ENCODE data around the gene TRPM3.

TRPM3 gene

GRCh38 chr9:70924895-70925547 lies 196.4 kb downstream of the TRPM3 start:
- no peak overlapping the region for H3K27ac ChIP-seq (ENCODE audit: low read depth, low read length)
- H2BK5ac ChIP-seq (ENCODE audit: low read depth, low read length, poor library complexity) = no peak overlapping the region
- no peak overlapping the region for H3K4me2 ChIP-seq (ENCODE audit: low read length)
- H3K4ac ChIP-seq (ENCODE audit: low read depth, low read length) = no peak overlapping the region
- no peak overlapping the region for H2AK5ac ChIP-seq (ENCODE audit: low read length)
- peak; percentile 24 to 83 for DNase-seq
- H3K4me3 ChIP-seq (ENCODE audit: low read depth, low read length) = no peak overlapping the region
- no peaks in the 10 kb centered on the region for H3K36me3 ChIP-seq (ENCODE audit: control insufficient read depth in 1 of 2, insufficient read depth in 2 of 2, low read length in 2 of 2)
- H4K8ac ChIP-seq (ENCODE audit: low read depth, low read length) = no peak overlapping the region
- H3K27me3 ChIP-seq (ENCODE audit: insufficient read depth, low read length) = no peaks in the 10 kb centered on the region
- WGBS (ENCODE audit: extremely low coverage, insufficient coverage, insufficient read length) = no CpG with 5 or more reads among the region's 9 CpGs
- no peak overlapping the region for H3K18ac ChIP-seq (ENCODE audit: low read length)
- H4K12ac ChIP-seq (ENCODE audit: low read depth, low read length) = no peak overlapping the region
- no peak overlapping the region for H2BK120ac ChIP-seq (ENCODE audit: insufficient read depth, low read length, poor library complexity)
- no peaks in the 10 kb centered on the region for H3K4me1 ChIP-seq (ENCODE audit: control insufficient read depth in 1 of 2, insufficient read depth in 2 of 2, low read length in 2 of 2)
- H3K9me3 ChIP-seq (ENCODE audit: insufficient read depth, low read depth, low read length) = no peaks in the 10 kb centered on the region
- no peaks in the 10 kb centered on the region for H3K79me1 ChIP-seq (ENCODE audit: low read length)
- no peak overlapping the region for H3K9ac ChIP-seq (ENCODE audit: low read length)
- no peaks in the 10 kb centered on the region for H3K79me2 ChIP-seq (ENCODE audit: control insufficient read depth, insufficient read depth, low read length, poor library complexity)
- H3K23ac ChIP-seq (ENCODE audit: low read length) = no peak overlapping the region
- no peak overlapping the region for H3K14ac ChIP-seq (ENCODE audit: low read length)
- H2BK12ac ChIP-seq (ENCODE audit: low read length) = no peak overlapping the region
- no peak overlapping the region for H4K91ac ChIP-seq (ENCODE audit: low read depth, low read length)
- H2AFZ ChIP-seq (ENCODE audit: insufficient read depth, low read length, poor library complexity) = no peak overlapping the region

GRCh38 chr9:70924380-70924779 lies 197.0 kb downstream of the TRPM3 start:
- Histone ChIP-seq H3K18ac (ENCODE audit: low read length) (no peak overlapping the region), H3K79me2 (ENCODE audit: control insufficient read depth, insufficient read depth, low read length, poor library complexity) (no peaks in the 10 kb centered on the region), H3K4me3 (ENCODE audit: low read depth, low read length) (no peak overlapping the region), H3K23ac (ENCODE audit: low read length) (no peak overlapping the region), H3K4me1 (ENCODE audit: control insufficient read depth in 1 of 2, insufficient read depth in 2 of 2, low read length in 2 of 2) (no peaks in the 10 kb centered on the region), H2BK12ac (ENCODE audit: low read length) (no peak overlapping the region), H3K79me1 (ENCODE audit: low read length) (no peaks in the 10 kb centered on the region), H3K9me3 (ENCODE audit: insufficient read depth, low read depth, low read length) (no peaks in the 10 kb centered on the region), H4K8ac (ENCODE audit: low read depth, low read length) (no peak overlapping the region), H2AK5ac (ENCODE audit: low read length) (no peak overlapping the region), H3K4me2 (ENCODE audit: low read length) (no peak overlapping the region), H3K9ac (ENCODE audit: low read length) (no peak overlapping the region), H2BK5ac (ENCODE audit: low read depth, low read length, poor library complexity) (no peak overlapping the region), H3K14ac (ENCODE audit: low read length) (no peak overlapping the region), H2BK120ac (ENCODE audit: insufficient read depth, low read length, poor library complexity) (no peak overlapping the region), H2AFZ (ENCODE audit: insufficient read depth, low read length, poor library complexity) (no peak overlapping the region), H3K27me3 (ENCODE audit: insufficient read depth, low read length) (no peaks in the 10 kb centered on the region), H4K91ac (ENCODE audit: low read depth, low read length) (no peak overlapping the region), H3K4ac (ENCODE audit: low read depth, low read length) (no peak overlapping the region), H3K27ac (ENCODE audit: low read depth, low read length) (no peak overlapping the region), H4K12ac (ENCODE audit: low read depth, low read length) (no peak overlapping the region), H3K36me3 (ENCODE audit: control insufficient read depth in 1 of 2, insufficient read depth in 2 of 2, low read length in 2 of 2) (no peaks in the 10 kb centered on the region)
- no peak for DNase-seq
- WGBS (ENCODE audit: extremely low coverage, insufficient coverage, insufficient read length) = no CpG with 5 or more reads among the region's 6 CpGs

DNA sequence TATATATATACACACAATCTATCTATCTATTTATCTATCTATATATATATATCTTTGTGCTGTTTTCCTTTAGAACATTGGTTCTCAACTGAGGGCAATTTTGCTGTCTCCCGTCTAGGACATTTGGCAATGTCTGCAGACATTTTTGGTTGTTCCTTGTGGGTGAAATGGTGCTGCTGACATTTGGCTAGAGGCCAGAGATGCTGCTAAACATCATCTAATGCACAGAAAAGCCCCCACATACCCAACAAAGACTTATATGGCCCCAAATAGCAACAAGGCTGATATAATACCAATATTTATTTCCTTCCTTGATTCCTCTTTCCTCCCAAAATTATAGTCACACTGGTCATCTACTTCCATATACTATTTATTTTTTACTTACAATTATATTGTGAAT lies 197.5 kb downstream of the TRPM3 start:
- no peak overlapping the region for H2BK12ac ChIP-seq (ENCODE audit: low read length)
- H3K23ac ChIP-seq (ENCODE audit: low read length) = no peak overlapping the region
- no peaks in the 10 kb centered on the region for H3K79me1 ChIP-seq (ENCODE audit: low read length)
- H3K36me3 ChIP-seq (ENCODE audit: control insufficient read depth in 1 of 2, insufficient read depth in 2 of 2, low read length in 2 of 2) = no peaks in the 10 kb centered on the region
- no peaks in the 10 kb centered on the region for H3K4me1 ChIP-seq (ENCODE audit: control insufficient read depth in 1 of 2, insufficient read depth in 2 of 2, low read length in 2 of 2)
- no peak for DNase-seq
- H3K4ac ChIP-seq (ENCODE audit: low read depth, low read length) = no peak overlapping the region
- H3K4me3 ChIP-seq (ENCODE audit: low read depth, low read length) = no peak overlapping the region
- WGBS (ENCODE audit: extremely low coverage, insufficient coverage, insufficient read length) = no CpG with 5 or more reads among the region's 1 CpG
- H2BK120ac ChIP-seq (ENCODE audit: insufficient read depth, low read length, poor library complexity) = no peak overlapping the region
- H3K79me2 ChIP-seq (ENCODE audit: control insufficient read depth, insufficient read depth, low read length, poor library complexity) = no peaks in the 10 kb centered on the region
- H2AFZ ChIP-seq (ENCODE audit: insufficient read depth, low read length, poor library complexity) = no peak overlapping the region
- H3K27me3 ChIP-seq (ENCODE audit: insufficient read depth, low read length) = no peaks in the 10 kb centered on the region
- no peak overlapping the region for H3K9ac ChIP-seq (ENCODE audit: low read length)
- H4K12ac ChIP-seq (ENCODE audit: low read depth, low read length) = no peak overlapping the region
- no peak overlapping the region for H4K8ac ChIP-seq (ENCODE audit: low read depth, low read length)
- no peak overlapping the region for H2AK5ac ChIP-seq (ENCODE audit: low read length)
- no peak overlapping the region for H4K91ac ChIP-seq (ENCODE audit: low read depth, low read length)
- H3K4me2 ChIP-seq (ENCODE audit: low read length) = no peak overlapping the region
- no peak overlapping the region for H3K27ac ChIP-seq (ENCODE audit: low read depth, low read length)
- no peaks in the 10 kb centered on the region for H3K9me3 ChIP-seq (ENCODE audit: insufficient read depth, low read depth, low read length)
- H3K14ac ChIP-seq (ENCODE audit: low read length) = no peak overlapping the region
- H3K18ac ChIP-seq (ENCODE audit: low read length) = no peak overlapping the region
- H2BK5ac ChIP-seq (ENCODE audit: low read depth, low read length, poor library complexity) = no peak overlapping the region

DNA sequence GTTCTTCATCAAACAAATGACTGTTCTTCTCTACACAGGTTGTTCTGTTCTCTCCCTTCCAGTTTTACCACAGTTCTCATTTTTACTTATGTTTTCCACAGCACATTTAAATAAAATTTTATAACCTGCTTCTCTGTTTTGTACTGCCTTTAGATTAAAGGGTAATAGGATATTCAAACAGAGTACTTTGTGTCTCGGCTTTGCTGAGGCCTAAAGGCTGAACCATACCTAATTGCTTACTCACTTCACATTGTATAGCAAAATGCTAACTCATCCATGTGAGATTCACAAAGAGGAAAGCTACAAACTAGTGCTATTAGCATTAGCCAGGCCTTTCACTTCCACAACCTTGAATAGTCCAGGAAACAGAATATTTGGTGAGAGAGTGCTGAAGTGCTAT lies 200.3 kb downstream of the TRPM3 start:
- no peaks in the 10 kb centered on the region for H3K9me3 ChIP-seq (ENCODE audit: insufficient read depth, low read depth, low read length)
- H3K27me3 ChIP-seq (ENCODE audit: insufficient read depth, low read length) = no peaks in the 10 kb centered on the region
- H3K36me3 ChIP-seq (ENCODE audit: control insufficient read depth in 1 of 2, insufficient read depth in 2 of 2, low read length in 2 of 2) = no peaks in the 10 kb centered on the region
- no peaks in the 10 kb centered on the region for H3K79me2 ChIP-seq (ENCODE audit: control insufficient read depth, insufficient read depth, low read length, poor library complexity)
- H3K18ac ChIP-seq (ENCODE audit: low read length) = no peak overlapping the region
- H3K9ac ChIP-seq (ENCODE audit: low read length) = no peak overlapping the region
- H3K79me1 ChIP-seq (ENCODE audit: low read length) = no peaks in the 10 kb centered on the region
- no peak overlapping the region for H3K4ac ChIP-seq (ENCODE audit: low read depth, low read length)
- no peak overlapping the region for H2AK5ac ChIP-seq (ENCODE audit: low read length)
- no peak overlapping the region for H3K14ac ChIP-seq (ENCODE audit: low read length)
- no peak overlapping the region for H4K91ac ChIP-seq (ENCODE audit: low read depth, low read length)
- no peak overlapping the region for H4K8ac ChIP-seq (ENCODE audit: low read depth, low read length)
- no peak overlapping the region for H4K12ac ChIP-seq (ENCODE audit: low read depth, low read length)
- no peak overlapping the region for H3K4me3 ChIP-seq (ENCODE audit: low read depth, low read length)
- no peaks in the 10 kb centered on the region for H3K4me1 ChIP-seq (ENCODE audit: control insufficient read depth in 1 of 2, insufficient read depth in 2 of 2, low read length in 2 of 2)
- no peak overlapping the region for H2AFZ ChIP-seq (ENCODE audit: insufficient read depth, low read length, poor library complexity)
- no peak overlapping the region for H3K27ac ChIP-seq (ENCODE audit: low read depth, low read length)
- H2BK5ac ChIP-seq (ENCODE audit: low read depth, low read length, poor library complexity) = no peak overlapping the region
- DNase-seq = no peak
- H2BK12ac ChIP-seq (ENCODE audit: low read length) = no peak overlapping the region
- no peak overlapping the region for H2BK120ac ChIP-seq (ENCODE audit: insufficient read depth, low read length, poor library complexity)
- H3K23ac ChIP-seq (ENCODE audit: low read length) = no peak overlapping the region
- H3K4me2 ChIP-seq (ENCODE audit: low read length) = no peak overlapping the region
- WGBS (ENCODE audit: extremely low coverage, insufficient coverage, insufficient read length) = no CpG with 5 or more reads among the region's 1 CpG
